HG03103 (cell line): ENCODE measurements around the gene MCM5.
A peak's percentile ranks its signal among the peaks of the same experiment; 100 is the strongest.

Source experiments
- ATAC-seq: cut with Tn5 transposase; IDR thresholded peaks from one replicate; pipeline ENCODE4 v1.9.1; 2021; ENCODE audit warnings: low read depth; ENCODE audit not compliant: unreplicated experiment

The MCM5 gene

GRCh38 chr22:35400501-35400790 lies 506 bp downstream of the MCM5 start:
- ATAC-seq, result no peak

- ATAC-seq, result no peak
Observed at GRCh38 chr22:35401863-35402262, 1.9 kb downstream of the MCM5 start.

- ATAC-seq, result no peak
Observed at GRCh38 chr22:35403356-35403755, 3.4 kb downstream of the MCM5 start.

- no peak for ATAC-seq
Observed at GRCh38 chr22:35404176-35404575, 4.2 kb downstream of the MCM5 start.

- no peak for ATAC-seq
Observed at GRCh38 chr22:35406443-35406842, 6.5 kb downstream of the MCM5 start.

GRCh38 chr22:35407362-35407761 lies 7.4 kb downstream of the MCM5 start:
- no peak for ATAC-seq

GRCh38 chr22:35409783-35410662 lies 10.1 kb downstream of the MCM5 start:
- ATAC-seq, result peak; percentile 47

- ATAC-seq, result no peak
Observed at GRCh38 chr22:35410663-35411034, 10.7 kb downstream of the MCM5 start.

- ATAC-seq, result no peak
Observed at GRCh38 chr22:35411102-35411501, 11.2 kb downstream of the MCM5 start.

GRCh38 chr22:35413624-35414023 lies 13.7 kb downstream of the MCM5 start:
- ATAC-seq, result no peak

- ATAC-seq, result no peak
Observed at GRCh38 chr22:35417606-35418005, 17.7 kb downstream of the MCM5 start.

GRCh38 chr22:35418088-35418487 lies 18.1 kb downstream of the MCM5 start:
- no peak for ATAC-seq

GRCh38 chr22:35418731-35419130 lies 18.8 kb downstream of the MCM5 start:
- ATAC-seq, result no peak

- no peak for ATAC-seq
Observed at GRCh38 chr22:35419756-35420155, 19.8 kb downstream of the MCM5 start.

- no peak for ATAC-seq
Observed at GRCh38 chr22:35421121-35421520, 21.2 kb downstream of the MCM5 start.

GRCh38 chr22:35422145-35422544 lies 22.2 kb downstream of the MCM5 start:
- ATAC-seq, result no peak

- no peak for ATAC-seq
Observed at GRCh38 chr22:35422936-35423335, 23.0 kb downstream of the MCM5 start.

GRCh38 chr22:35424081-35424480 lies 24.1 kb downstream of the MCM5 start:
- ATAC-seq, result no peak

- no peak for ATAC-seq
Observed at GRCh38 chr22:35424761-35425160, 24.8 kb downstream of the MCM5 start.

GRCh38 chr22:35425546-35425945 lies 25.6 kb downstream of the MCM5 start:
- ATAC-seq, result no peak

GRCh38 chr22:35425971-35426800 lies 26.2 kb downstream of the MCM5 start:
- no peak for ATAC-seq

- ATAC-seq, result no peak
Observed at GRCh38 chr22:35426801-35427140, 26.8 kb downstream of the MCM5 start.
